HG03457 (cell line): ENCODE data around the gene AMMECR1.
"Not testable (repeated sequence)": the region's sequence is repeated elsewhere in the genome, so short reads cannot be mapped to it uniquely, and the experiment has no call there.

Experiments
- ATAC-seq: cut with Tn5 transposase; IDR thresholded peaks from one replicate; pipeline ENCODE4 v1.9.1; 2021; ENCODE audit warnings: moderate number of reproducible peaks; ENCODE audit not compliant: unreplicated experiment

AMMECR1 gene

DNA sequence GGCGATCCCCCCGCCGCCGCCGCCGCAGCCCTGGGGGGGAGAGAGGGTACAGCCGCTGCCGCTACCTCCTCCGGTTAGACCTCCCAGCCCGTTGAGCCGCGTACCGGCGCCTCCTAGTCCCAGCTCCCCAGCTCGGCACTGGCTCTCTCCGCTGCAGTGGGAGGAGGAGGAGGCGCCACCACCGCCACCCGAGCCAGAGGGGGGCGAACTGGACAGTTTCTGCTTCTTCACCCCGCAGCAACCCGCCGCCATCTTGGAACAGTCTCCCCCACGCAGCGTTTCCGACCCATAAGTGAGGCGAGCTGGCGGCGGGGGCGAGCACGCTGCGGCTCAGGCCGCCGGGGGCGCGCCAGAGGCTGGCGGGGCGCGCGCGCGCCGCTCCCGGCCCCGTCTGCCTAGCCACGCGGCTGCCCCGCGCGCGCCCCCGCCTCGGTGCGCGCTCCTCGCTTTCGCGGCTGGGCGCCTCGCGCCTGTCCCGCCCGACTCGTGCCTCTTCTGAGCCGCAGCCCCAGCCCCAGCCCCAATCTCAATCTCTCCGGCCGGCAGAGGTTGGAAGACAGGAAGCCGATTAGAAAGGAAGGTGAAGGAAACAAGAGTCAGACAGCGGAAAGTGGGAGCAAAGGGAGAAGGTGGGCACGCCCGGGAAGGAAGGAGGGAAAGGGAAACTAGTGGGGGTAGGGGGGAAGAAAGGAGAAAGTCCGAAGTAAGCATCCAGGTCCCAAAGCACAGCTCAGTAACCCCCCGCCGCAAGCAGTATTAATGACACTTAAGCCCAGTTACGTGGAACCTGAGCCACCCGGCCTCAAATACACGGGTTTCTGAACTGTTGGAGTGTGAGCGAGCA lies at the start of gene AMMECR1:
Gene AMMECR1 (minus strand): TSS at position 266 of the 844 bp plus-strand sequence. CDS start 14 bp downstream, at position 252.
- peak; percentile 73 for ATAC-seq

GRCh38 chrX:110363244-110363643 lies 45.4 kb upstream of the AMMECR1 start:
- ATAC-seq = no peak

GRCh38 chrX:110359273-110359672 lies 41.4 kb upstream of the AMMECR1 start:
- no peak for ATAC-seq

- no peak for ATAC-seq
Observed at GRCh38 chrX:110358548-110358947, 40.7 kb upstream of the AMMECR1 start, which contains the start of gene RTL9. TSS of gene RTL9 (plus strand) at chrX:110358848. CDS start at chrX:110450618, 91,770 bp downstream.

DNA sequence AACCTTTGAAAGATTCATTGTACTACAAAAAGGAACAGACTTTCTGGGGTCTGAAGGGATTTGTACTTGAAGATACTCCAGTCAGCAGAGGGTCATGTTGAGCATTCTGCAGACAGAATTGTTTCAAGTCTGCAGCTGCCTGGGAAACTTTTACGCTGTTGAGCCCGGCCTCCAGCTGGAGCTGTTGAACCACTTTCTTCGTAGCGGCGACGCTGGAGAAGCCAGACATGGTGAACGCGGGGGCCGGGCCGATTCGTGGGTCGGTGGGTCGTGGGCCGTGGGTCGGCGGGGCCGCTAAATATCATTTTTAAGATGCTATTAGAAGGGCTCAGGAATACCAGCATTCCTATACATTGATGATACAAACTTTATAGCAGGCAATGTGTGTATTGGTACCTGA lies 28.8 kb upstream of the AMMECR1 start:
- no peak for ATAC-seq

GRCh38 chrX:110341189-110342035 lies 23.5 kb upstream of the AMMECR1 start:
- ATAC-seq = peak; percentile 59

- ATAC-seq = no peak
Observed at GRCh38 chrX:110338935-110339334, 21.1 kb upstream of the AMMECR1 start.

DNA sequence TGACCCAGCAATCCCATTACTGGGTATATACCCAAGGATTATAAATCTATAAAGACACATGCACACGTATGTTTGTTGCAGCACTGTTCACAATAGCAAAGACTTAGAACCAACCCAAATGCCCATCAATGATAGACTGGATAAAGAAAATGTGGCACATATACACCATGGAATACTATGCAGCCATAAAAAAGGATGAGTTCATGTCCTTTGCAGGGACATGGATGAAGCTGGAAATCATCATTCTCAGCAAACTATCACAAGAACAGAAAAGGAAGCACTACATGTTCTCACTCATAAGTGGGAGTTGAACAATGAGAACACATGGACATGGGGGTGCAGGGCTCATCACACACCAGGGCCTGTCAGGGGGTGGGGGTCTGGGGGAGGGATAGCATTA lies 15.6 kb upstream of the AMMECR1 start:
- not testable (repeated sequence) for ATAC-seq

- no peak for ATAC-seq
Observed at GRCh38 chrX:110331444-110332030, 13.7 kb upstream of the AMMECR1 start.

DNA sequence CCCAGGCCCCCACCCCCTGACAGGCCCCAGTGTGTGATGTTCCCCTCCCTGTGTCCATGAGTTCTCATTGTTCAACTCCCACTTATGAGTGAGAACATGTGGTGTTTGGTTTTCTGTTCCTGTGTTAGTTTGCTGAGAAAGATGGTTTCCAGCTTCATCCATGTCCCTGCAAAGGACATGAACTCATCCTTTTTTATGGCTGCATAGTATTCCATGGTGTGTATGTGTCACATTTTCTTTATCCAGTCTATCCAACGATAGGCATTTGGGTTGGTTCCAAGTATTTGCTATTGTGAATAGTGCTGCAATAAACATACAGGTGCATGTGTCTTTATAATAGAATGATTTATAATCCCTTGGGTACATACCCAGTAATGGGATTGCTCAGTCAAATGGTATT lies 10.7 kb upstream of the AMMECR1 start:
- not testable (repeated sequence) for ATAC-seq

DNA sequence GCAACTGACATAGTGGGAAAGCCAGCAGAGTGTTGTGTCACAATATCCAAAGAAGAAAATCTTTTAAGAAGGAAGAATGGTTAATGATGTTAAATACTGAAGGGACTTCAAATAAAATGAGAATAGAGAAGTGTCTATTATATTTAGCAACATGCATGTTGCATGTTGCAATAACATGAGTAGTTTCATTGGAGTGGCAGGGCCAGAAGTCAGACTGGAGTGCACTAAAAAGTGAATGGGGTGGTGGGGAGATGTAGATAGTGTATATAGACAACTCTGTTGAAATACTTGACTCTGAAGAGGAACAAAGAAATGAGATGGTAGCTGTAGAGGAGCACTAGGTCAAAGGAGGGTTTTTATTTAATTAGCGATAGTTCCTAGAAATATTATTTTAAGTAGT lies 9.5 kb upstream of the AMMECR1 start:
- no peak for ATAC-seq

DNA sequence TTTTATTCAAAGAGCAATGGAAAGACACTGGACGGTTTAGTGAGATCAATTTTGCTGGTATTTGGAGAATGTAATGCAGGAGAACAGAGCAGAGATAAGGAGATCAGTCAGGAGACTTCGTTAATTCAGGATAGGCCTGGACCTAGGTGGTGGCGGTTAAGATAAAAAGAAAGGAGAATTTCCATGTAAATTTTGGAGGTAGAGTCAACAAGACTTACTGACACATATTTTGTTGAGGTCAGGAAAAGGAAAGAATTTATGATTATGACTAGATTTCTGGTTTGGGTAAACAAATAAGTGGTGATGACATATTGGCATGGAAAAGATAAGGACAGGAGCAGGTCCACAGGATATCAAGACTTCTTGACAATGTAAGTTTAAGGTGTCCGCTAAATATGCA lies 8.8 kb upstream of the AMMECR1 start:
- ATAC-seq = no peak

GRCh38 chrX:110322603-110323002 lies 4.7 kb upstream of the AMMECR1 start:
- ATAC-seq = no peak

GRCh38 chrX:110321670-110322069 lies 3.8 kb upstream of the AMMECR1 start:
- ATAC-seq = no peak

DNA sequence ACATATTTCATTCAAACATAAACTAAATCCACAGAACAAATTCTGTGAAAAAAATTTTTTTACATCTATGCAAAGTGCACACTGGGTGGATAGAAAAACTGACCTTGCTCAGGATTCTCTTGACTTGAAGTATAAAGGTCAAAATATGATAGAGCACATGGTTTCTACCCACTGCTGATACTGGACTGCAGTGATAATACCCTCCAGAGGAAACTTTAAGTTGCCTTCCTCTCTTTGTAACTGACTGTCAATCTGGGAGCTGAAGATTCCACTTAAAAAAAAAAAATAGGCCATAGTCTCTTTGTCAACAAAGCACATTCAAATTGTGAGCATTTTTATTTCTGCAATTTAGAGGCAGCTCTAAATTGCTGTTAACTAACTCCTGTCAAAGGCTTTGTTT lies 3.2 kb upstream of the AMMECR1 start:
- ATAC-seq = no peak

- ATAC-seq = no peak
Observed at GRCh38 chrX:110320381-110320987, 2.6 kb upstream of the AMMECR1 start.

- no peak for ATAC-seq
Observed at GRCh38 chrX:110318664-110318968, 731 bp upstream of the AMMECR1 start.

DNA sequence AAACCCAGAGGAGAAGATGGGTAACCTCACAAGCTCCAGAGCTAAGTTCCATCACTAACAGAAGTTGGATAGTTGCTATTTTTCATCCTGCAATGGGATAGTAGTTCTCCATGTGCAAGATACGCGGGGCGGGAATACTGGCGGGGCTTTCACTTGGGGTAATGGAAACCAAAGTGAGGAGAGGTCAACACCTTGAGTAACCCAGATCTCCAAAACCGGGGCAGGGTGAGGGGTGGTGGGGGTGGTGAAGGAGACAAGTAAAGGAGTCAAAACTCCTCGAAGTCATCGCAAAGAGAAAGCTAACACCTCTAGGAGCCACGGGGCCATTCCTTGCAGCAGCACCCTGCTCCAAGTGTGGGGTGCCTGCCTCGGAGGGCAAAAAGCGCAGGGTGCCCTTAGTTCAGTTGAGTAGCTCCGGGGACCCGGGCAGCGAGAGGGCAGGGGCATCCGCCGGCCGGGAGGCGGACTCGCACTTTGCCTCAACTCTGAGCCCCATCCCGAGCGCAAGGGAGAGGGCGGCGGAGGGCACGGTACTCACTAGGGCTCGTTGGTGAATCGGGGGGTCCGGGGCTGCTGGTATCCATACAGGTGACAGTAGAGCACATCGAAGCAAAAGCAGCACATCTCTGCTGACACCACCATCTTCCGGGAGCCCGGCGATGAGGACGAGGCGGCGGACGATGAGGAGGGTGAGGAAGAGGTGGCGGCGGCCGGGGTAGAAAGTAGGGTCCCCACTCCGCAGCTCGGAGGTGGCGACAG lies 645 bp downstream of the AMMECR1 start:
- ATAC-seq = no peak

DNA sequence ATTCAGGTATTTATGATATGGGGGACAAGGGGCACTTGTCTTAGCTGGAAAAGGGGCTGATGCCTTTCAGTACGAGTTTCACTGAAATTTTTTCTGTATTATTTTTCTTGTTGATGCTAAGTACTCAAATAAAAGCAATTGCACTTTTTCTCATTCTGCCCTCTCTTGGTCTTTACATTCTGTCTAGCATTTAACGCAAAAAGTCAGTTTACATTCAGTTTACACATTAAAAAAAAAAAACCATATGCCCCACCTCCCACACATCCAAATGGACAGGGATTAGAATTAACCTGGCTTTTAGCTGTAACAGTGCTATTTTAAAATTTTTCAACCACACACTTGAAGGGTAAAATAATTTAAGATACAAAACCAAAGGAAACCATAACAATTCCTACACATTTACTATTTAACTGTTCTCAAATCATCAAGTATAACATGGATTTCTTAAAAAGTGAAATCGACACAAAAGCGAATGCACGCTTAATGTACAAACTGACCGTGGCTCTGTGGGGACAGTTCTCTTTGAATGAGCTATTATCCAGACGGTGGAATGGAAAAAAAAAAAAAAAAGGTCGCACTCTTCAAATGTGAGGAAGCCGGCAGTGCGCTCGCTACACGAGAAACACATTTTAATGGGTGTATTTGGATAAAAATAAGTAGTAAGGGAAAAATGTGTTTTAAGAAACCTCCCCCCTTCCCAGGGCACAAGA lies 1.4 kb downstream of the AMMECR1 start:
- ATAC-seq = no peak

- no peak for ATAC-seq
Observed at GRCh38 chrX:110315551-110315950, 2.3 kb downstream of the AMMECR1 start.
